ENCODE data around the gene PECR.

PECR gene

DNA sequence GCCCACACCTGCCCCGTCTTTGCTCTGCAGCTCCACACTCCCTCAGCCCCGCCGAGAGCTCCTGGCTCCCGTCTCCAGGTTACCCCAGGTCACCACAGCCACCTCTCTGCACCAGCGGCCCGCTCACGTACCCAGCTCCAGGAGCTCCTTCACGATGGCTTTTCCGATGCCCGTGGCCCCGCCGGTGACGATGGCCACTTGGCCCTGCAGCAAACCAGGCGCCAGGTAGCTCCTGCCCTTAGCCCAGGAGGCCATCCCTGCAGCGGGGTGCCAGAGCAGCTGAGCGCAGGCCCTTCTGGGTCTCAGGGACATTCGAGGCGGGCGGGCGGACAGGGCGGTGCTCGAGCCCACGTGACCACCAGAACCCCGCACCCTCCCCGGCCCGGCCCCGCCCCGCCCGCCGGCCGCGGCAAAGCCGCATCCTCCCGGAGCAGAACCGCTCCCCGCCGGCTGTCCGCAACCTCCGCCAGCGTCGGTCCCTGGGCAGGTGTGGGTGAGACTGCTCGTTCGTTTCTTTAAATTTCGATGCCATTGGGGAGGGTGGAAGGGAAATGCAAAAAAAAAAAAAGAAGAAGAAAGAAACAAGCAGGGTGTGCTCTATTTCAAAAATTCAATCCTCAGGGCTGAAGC, at the start of gene PECR, which contains the start of gene TMEM169:
Gene PECR (minus strand): TSS at position 323 of the 630 bp plus-strand sequence. CDS start 68 bp downstream, at position 255.
Gene TMEM169 (plus strand): TSS at position 433 of the 630 bp plus-strand sequence. CDS start 14,045 bp downstream, outside the sequence.
- DNase-seq (ENCODE audit: low read depth in 2 of 2), result peak; percentile 10 to 66

GRCh38 chr2:216130346-216130971, 48.9 kb upstream of the PECR start:
- no peak for DNase-seq (ENCODE audit: low read depth in 2 of 2)

GRCh38 chr2:216126943-216127342, 45.3 kb upstream of the PECR start:
- DNase-seq (ENCODE audit: low read depth in 2 of 2), result no peak

DNA sequence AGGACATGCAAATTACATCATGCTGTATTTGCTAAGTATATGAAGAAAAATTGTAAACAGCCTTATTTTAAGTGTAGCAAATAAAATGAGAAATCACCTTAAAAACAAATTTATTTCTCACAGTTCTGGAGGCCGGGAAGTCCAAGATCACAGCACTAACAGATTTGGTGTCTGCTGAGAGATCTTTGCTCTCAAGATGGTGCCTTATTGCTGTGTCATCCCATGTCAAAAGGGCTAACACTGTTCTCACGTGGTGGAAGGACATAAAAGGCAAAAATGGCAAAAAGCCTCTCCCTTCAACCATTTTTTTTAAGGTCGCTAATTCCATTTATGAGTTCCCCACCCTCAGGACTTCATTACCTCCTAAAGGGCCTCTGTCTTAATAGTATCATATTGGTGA, 39.6 kb upstream of the PECR start:
- DNase-seq (ENCODE audit: low read depth in 2 of 2), result no peak

- no peak for DNase-seq (ENCODE audit: low read depth in 2 of 2)
Measured at GRCh38 chr2:216119986-216120385, 38.4 kb upstream of the PECR start.

- no peak for DNase-seq (ENCODE audit: low read depth in 2 of 2)
Measured at GRCh38 chr2:216119146-216119545, 37.5 kb upstream of the PECR start.

DNA sequence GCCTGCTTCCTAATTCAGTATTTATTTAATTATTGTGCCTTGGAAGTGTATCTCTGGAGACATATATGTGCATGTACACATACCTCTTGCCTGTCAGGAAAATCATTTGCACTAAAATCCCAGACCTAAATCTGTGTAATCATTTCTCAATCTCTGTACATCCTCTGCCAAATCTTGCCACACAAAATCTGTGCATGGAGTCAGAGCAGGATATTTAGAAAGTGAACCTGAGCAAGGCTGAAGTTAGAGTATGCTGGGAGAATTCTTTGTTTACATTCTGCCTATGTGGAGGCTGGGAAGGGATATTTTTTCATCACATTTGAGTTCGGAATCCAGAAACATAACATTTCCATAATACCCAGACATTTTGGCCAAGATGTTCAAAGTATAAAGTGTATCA, 36.9 kb upstream of the PECR start:
- DNase-seq (ENCODE audit: low read depth in 2 of 2), result no peak

DNA sequence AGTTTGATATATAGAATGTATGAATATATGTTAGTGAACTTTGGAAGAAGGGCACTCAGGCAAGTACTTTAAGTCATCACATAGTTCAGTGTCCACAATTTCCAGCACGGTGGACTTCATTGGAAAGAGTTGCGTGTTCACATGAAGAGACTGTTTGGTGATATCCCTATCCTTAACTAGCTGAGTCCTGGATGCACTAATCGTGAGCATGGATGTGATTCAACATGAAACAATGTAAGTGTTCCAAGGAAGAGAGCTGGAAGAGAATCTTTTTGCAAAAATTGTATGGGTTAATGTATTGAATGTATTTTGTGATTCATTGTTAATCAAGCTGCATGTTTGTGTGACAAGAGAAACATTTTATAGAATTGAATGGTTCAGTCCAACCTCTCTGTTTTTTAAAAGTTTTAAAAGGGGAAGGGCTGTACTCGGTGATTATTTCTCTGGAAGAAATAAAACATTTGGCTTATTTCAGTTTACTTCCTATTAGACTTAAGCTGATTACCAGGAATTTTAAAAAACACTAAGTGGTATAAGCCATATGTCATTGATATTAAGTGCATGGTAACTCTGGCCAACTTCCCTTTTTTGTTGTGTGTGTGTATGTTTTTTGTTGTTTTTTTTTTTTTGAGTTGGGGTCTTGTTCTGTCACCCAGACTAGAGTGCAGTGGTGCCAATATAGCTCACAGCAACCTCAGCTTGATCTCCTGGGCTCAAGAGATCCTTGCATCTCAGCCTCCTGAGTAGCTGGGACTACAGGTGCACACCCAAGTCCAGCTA, 36.1 kb upstream of the PECR start:
- DNase-seq (ENCODE audit: low read depth in 2 of 2), result no peak

DNA sequence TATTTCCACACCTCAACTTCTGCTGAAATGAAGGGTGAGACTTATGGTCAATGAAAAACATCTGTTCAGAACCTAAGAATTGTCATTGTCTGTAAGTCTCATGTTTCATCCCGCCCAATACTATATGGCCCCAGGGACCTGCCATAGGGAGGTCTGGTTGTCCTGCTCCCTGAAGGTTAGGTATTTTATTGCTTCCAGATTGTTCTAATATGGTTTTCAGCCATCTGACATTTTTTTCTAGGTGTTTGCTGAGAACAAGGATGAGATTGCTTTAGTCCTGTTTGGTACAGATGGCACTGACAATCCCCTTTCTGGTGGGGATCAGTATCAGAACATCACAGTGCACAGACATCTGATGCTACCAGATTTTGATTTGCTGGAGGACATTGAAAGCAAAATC, 34.8 kb upstream of the PECR start:
- no peak for DNase-seq (ENCODE audit: low read depth in 2 of 2)

- DNase-seq (ENCODE audit: low read depth in 2 of 2), result peak; percentile 88 to 95
Measured at GRCh38 chr2:216114714-216115531, 33.3 kb upstream of the PECR start.

DNA sequence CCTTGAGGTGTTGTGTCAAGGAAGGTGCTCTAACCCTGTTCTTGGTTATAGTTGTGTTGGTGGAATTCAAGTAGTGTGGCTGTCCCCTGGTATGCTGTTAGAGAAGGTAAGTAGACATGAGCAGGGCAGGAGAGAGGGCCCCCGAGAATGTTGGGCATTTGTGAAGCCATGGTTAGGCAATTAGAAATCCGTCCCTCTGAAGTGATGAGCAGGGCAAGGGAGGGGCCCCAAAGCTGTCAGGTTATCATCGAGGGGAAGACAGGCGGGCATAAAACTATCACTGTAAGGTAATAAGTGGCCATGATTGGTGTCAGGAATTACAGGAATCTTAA, 32.7 kb upstream of the PECR start:
- no peak for DNase-seq (ENCODE audit: low read depth in 2 of 2)

DNA sequence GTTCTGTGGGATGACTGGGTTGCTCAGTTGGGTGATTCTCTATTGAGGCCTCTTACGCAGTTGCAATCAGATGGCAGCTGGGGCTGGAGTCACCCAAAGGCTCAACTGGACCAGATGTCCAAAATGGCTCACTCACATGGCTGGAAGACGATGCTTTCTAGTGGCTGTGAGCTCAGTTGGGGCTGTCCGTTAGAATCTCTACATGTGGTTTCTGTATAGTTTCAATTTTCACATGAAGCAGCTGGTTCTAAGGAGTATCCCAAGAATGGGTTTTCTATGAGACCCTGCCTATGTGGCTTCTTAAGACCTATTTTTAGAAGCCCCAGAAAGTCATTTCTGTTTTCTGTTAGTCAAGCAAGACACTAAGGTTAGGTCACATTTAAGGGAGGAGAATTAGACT, 32.0 kb upstream of the PECR start:
- DNase-seq (ENCODE audit: low read depth in 2 of 2), result no peak

DNA sequence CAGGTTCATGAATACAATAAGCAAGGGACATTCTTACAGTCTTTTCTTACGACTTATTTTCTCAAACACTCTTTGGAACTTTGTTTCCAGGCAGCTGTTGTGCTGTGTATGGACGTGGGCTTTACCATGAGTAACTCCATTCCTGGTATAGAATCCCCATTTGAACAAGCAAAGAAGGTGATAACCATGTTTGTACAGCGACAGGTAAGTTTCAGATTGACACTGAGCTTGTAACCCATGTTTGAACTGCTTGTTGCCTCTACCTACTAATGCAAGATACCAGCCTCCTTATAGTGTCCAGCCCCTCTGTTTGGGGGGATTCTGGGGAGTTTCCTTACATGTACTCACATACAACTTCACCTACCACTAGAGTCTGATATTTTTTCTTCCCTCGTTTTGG, 31.3 kb upstream of the PECR start:
- no peak for DNase-seq (ENCODE audit: low read depth in 2 of 2)

- DNase-seq (ENCODE audit: low read depth in 2 of 2), result no peak
Measured at GRCh38 chr2:216111122-216111521, 29.5 kb upstream of the PECR start.

DNA sequence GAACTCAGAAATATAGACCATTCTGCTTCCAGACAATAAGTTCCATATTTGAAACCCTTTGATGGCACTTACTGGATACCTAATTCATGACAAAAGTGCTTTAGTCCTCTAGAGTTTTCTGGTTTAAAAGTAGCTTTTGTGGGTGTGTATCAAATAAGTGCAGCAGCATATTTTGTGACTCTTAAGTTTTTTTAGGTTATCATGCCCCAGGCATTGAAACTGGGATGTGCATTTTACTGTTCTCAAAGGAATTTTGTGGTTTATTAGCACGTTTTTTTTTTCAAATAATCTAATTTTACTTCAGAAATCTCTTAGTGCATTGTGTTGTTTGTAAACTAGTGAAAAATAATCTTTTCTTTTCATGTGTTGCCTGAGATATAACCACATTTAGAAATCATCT, 29.0 kb upstream of the PECR start:
- DNase-seq (ENCODE audit: low read depth in 2 of 2), result no peak

DNA sequence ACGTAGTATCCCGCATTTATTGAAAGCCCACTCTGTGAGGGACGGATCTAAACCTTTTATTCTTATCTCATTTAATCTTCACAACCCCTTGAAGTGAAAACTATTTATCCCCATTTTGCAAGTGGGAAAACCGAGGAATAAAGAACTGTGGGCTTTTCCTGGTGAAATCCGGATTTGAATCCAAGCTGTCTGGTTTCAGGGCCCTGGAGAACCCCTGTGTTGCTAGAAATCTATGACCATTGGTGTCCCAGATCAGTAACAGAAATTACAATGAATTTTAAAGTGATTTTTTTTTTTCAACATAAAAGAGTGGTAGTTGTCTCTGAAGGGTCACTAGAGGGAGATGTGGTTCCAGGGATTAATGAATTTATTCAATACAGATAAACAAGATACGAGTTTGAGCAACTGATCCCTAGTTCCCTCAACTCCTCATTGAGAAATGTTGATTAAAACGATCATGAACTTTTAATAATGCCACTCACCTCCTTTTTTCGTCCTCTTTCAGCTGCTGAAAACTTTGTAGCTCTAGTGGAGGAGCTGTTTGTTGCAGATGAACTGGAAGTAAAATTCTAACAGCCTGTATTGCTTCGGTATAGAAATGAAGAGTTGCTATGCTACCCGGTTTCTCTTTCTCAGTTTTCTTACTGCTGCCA, 28.5 kb upstream of the PECR start:
- DNase-seq (ENCODE audit: low read depth in 2 of 2), result no peak

GRCh38 chr2:216108967-216109921, 27.6 kb upstream of the PECR start, which contains the start of gene XRCC5:
TSS of gene XRCC5 (plus strand) at chr2:216109348. CDS start at chr2:216109437, 89 bp downstream.
- peak; percentile 93 to 95 for DNase-seq (ENCODE audit: low read depth in 2 of 2)

- DNase-seq (ENCODE audit: low read depth in 2 of 2), result no peak
Measured at GRCh38 chr2:216108310-216108966, 26.8 kb upstream of the PECR start.

- no peak for DNase-seq (ENCODE audit: low read depth in 2 of 2)
Measured at GRCh38 chr2:216107760-216108159, 26.2 kb upstream of the PECR start.

GRCh38 chr2:216107320-216107719, 25.7 kb upstream of the PECR start:
- DNase-seq (ENCODE audit: low read depth in 2 of 2), result no peak

All from stimulated activated CD8-positive, alpha-beta memory T cell treated with anti-CD3 and anti-CD28 coated beads, Interleukin-7, amount 100 ng/mL, for 4 hours (primary cell).